Body of pancreas (tissue), 4 donors: ENCODE results near the gene CLEC4G.

ENCODE experiments used
- CTCF ChIP-seq, 7 experiments: fragments of 450-650 bp in 4 of 7; fragments of 200-600 bp in 3 of 7; sonication (generic) in 3 of 7; IDR thresholded peaks; one replicate each; pipeline ENCODE4 v1.5.1; 2016 to 2019; ENCODE audit warnings: antibody characterized with exemption in 7 of 7
- POLR2A ChIP-seq, 3 donors: fragments of 450-650 bp; IDR thresholded peaks; one replicate each; pipeline ENCODE4 v1.6.1; 2016; ENCODE audit warnings: antibody characterized with exemption in 3 of 3, mild to moderate bottlenecking in 2 of 3

DNA sequence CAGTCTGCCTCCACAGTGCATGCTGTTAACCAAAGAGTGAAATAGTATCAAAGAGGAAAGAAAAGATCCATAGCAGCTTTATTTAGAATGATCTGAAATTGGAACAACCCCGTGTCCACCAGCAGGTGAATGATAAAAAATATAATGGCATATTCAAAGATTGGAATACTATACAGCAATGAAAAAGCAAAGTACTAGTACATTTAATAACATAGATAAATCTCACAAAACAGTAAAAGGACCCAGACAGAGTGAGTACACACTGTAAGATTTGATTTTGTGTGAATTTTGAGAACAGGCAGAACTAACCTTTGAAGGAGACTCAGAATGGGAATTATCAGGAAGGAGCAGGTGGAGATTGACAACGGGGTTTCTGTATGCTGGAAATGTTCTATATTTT is 16.3 kb upstream of the CLEC4G start:
- TF ChIP-seq CTCF (IDR thresholded peaks at IDR 0.05), result no peak
- no peak for TF ChIP-seq POLR2A (IDR thresholded peaks at IDR 0.05)
